Common myeloid progenitor, CD34-positive (primary cell): ENCODE measurements around the gene CCNB1.

ENCODE experiments used
- CTCF ChIA-PET: fragments of 350-600 bp; sonication (Branson Sonifier 250); formaldehyde crosslinking; loops from one replicate; lab custom pipeline; 2021; ENCODE audit warnings: antibody characterized with exemption; lab: Charles Lee
- POLR2A ChIA-PET: fragments of 350-600 bp; sonication (Branson Sonifier 250); formaldehyde crosslinking; loops from one replicate; lab custom pipeline; 2021; ENCODE audit warnings: antibody characterized with exemption; lab: Charles Lee
- DNase-seq, 3 donors: peaks; one replicate each; pipeline versions ENCODE4 v3.0.0 to v3.0.0-alpha.2; 2013
- H3K27ac ChIP-seq, 2 experiments: 1 replicate in 1 of 2; 2 replicates in 1 of 2; pipeline ENCODE4 v1.7.0; 2013; ENCODE audit warnings: inconsistent platforms in 2 of 2, low read length in 2 of 2, mild to moderate bottlenecking in 2 of 2, low read depth in 1 of 2, moderate library complexity in 1 of 2; ENCODE audit not compliant: severe bottlenecking in 2 of 2, insufficient read depth in 1 of 2, poor library complexity in 1 of 2
- H3K27me3 ChIP-seq, 5 experiments: replicated peaks in 2 of 5; 1 replicate in 3 of 5; 2 replicates in 2 of 5; pipeline versions ENCODE4 v1.6.1 to v1.7.0; 2013; ENCODE audit warnings: low read length in 4 of 5, mild to moderate bottlenecking in 2 of 5, moderate library complexity in 2 of 5, inconsistent platforms in 1 of 5; ENCODE audit not compliant: insufficient read depth in 5 of 5, control insufficient read depth in 4 of 5
- H3K36me3 ChIP-seq, 4 experiments: 1 replicate in 2 of 4; 2 replicates in 2 of 4; pipeline versions ENCODE4 v1.6.1 to v1.7.0; 2013; ENCODE audit warnings: low read length in 3 of 4, control low read depth in 1 of 4, mild to moderate bottlenecking in 1 of 4; ENCODE audit not compliant: control insufficient read depth in 4 of 4, insufficient read depth in 4 of 4
- H3K4me1 ChIP-seq, 4 experiments: 1 replicate in 3 of 4; 2 replicates in 1 of 4; pipeline versions ENCODE4 v1.6.1 to v1.7.1; 2013; ENCODE audit warnings: low read length in 3 of 4, mild to moderate bottlenecking in 3 of 4, control low read depth in 1 of 4, inconsistent platforms in 1 of 4, moderate library complexity in 1 of 4; ENCODE audit not compliant: control insufficient read depth in 4 of 4, insufficient read depth in 4 of 4; ENCODE audit errors: control extremely low read depth in 1 of 4
- H3K4me3 ChIP-seq, 7 experiments: 1 replicate in 4 of 7; 2 replicates in 3 of 7; pipeline versions ENCODE4 v1.5.1 to v1.7.0; 2013; ENCODE audit warnings: mild to moderate bottlenecking in 7 of 7, low read length in 6 of 7, moderate library complexity in 6 of 7, inconsistent platforms in 2 of 7, low read depth in 2 of 7, control low read depth in 1 of 7; ENCODE audit not compliant: insufficient read depth in 4 of 7, control insufficient read depth in 1 of 7; ENCODE audit errors: extremely low read depth in 1 of 7
- H3K9me3 ChIP-seq, 5 experiments: 1 replicate in 4 of 5; 2 replicates in 1 of 5; pipeline versions ENCODE4 v1.6.1 to v1.7.1; 2013; ENCODE audit warnings: low read length in 4 of 5, mild to moderate bottlenecking in 2 of 5, inconsistent platforms in 1 of 5, low read depth in 1 of 5, moderate library complexity in 1 of 5; ENCODE audit not compliant: control insufficient read depth in 4 of 5, insufficient read depth in 2 of 5; ENCODE audit errors: control extremely low read depth in 1 of 5
- WGBS: methylation state at CpG from one replicate; pipeline ENCODE4 v1.1.5; 2013; ENCODE audit not compliant: insufficient coverage; 5-methylcytosine and 5-hydroxymethylcytosine counted together

The CCNB1 gene

GRCh38 chr5:69225860-69226259 is 58.9 kb downstream of the CCNB1 start:
- H3K27me3 ChIP-seq = no peaks in the 10 kb centered on the region
- ChIA-PET CTCF (no interaction called here), POLR2A (no interaction called here)
- WGBS = 100% methylated on average over 2 of the region's 4 CpGs
- H3K36me3 ChIP-seq = peaks cover 7 to 30% (median 18%) of the 10 kb centered on the region in 4 experiments
- H3K9me3 ChIP-seq = no peaks in the 10 kb centered on the region
- DNase-seq = no peak
- no peak overlapping the region for H3K4me3 ChIP-seq
- H3K27ac ChIP-seq = no peak overlapping the region
- H3K4me1 ChIP-seq = no peaks in the 10 kb centered on the region
